MM.1S (cell line): ENCODE results near the gene OSTN.

Experiments used
- EZH2 ChIP-seq: fragments of 300-600 bp; sonication (generic); optimal IDR thresholded peaks from 2 replicates; pipeline ENCODE3; 2017; ENCODE audit warnings: low read depth, mild to moderate bottlenecking, antibody characterized with exemption, low read length, mixed read lengths
- TF ChIP-seq, protein P1 (sequence below): fragments of 300-600 bp; sonication (generic); IDR thresholded peaks from 2 replicates; pipeline ENCODE4 v1.5.1; 2016; ENCODE audit warnings: antibody characterized with exemption, low read length, mixed read lengths

DNA sequence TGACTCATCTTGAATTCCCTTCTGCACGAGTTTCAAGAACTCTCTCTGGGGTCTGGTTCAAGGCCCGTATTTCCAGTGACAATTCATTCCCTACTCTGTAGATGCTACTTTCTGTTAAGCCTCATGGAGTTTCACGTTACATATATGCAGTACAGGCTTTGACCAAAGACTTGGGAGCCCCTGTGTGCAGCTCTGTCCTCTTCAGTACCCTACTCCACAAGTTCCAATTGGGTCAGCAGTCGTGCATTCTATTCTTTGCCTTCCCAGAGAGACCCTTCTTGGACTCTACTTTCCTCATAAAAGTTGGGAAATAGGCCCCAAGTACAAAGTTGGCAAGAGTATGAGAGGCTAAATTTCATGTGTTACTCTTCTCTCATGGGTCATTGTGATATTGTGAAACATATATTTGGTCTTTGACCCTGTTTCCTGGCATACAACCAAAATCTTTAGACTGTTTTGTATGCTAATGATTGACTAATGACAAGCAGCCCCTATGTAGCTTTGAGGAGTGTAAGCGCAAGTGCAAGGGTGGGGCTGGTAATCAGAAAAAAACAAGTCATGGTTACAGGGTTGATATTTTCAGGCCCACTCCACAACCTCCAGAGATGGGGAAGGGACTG lies 115.2 kb downstream of the OSTN start:
- TF ChIP-seq, protein P1, sequence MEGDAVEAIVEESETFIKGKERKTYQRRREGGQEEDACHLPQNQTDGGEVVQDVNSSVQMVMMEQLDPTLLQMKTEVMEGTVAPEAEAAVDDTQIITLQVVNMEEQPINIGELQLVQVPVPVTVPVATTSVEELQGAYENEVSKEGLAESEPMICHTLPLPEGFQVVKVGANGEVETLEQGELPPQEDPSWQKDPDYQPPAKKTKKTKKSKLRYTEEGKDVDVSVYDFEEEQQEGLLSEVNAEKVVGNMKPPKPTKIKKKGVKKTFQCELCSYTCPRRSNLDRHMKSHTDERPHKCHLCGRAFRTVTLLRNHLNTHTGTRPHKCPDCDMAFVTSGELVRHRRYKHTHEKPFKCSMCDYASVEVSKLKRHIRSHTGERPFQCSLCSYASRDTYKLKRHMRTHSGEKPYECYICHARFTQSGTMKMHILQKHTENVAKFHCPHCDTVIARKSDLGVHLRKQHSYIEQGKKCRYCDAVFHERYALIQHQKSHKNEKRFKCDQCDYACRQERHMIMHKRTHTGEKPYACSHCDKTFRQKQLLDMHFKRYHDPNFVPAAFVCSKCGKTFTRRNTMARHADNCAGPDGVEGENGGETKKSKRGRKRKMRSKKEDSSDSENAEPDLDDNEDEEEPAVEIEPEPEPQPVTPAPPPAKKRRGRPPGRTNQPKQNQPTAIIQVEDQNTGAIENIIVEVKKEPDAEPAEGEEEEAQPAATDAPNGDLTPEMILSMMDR, result no peak
- TF ChIP-seq EZH2, result no peak
